NT2/D1 (cell line): ENCODE data around the gene SIPA1L2.

Source experiments
- SUZ12 ChIP-seq: IDR thresholded peaks from 2 replicates; pipeline ENCODE4 v1.6.1; 2011; ENCODE audit not compliant: insufficient read length, insufficient read depth; ENCODE audit errors: extremely low read depth
- YY1 ChIP-seq: IDR thresholded peaks from 2 replicates; pipeline ENCODE4 v1.6.1; 2011; ENCODE audit not compliant: insufficient read length, insufficient read depth
- ZNF274 ChIP-seq: IDR thresholded peaks from 2 replicates; pipeline ENCODE4 v1.6.1; 2011; ENCODE audit warnings: mild to moderate bottlenecking, low read depth, low read length

- no peak for TF ChIP-seq YY1
- no peak for TF ChIP-seq ZNF274
- no peak for TF ChIP-seq SUZ12
Measured at GRCh38 chr1:232615306-232615800, 14.6 kb downstream of the SIPA1L2 start.
